ENCODE results near the gene NEK6. TPM values are rescaled to one million over a fixed set of nuclear protein-coding genes. Genes with fewer than 3 reads are reported as not detected.

NEK6 gene
- total and polyA plus RNA-seq, 2 of the 8 experiments (the other 6 are each of a cell fraction or from before 2014, with no cell fraction given) = 17.7 to 19.7 TPM

DNA sequence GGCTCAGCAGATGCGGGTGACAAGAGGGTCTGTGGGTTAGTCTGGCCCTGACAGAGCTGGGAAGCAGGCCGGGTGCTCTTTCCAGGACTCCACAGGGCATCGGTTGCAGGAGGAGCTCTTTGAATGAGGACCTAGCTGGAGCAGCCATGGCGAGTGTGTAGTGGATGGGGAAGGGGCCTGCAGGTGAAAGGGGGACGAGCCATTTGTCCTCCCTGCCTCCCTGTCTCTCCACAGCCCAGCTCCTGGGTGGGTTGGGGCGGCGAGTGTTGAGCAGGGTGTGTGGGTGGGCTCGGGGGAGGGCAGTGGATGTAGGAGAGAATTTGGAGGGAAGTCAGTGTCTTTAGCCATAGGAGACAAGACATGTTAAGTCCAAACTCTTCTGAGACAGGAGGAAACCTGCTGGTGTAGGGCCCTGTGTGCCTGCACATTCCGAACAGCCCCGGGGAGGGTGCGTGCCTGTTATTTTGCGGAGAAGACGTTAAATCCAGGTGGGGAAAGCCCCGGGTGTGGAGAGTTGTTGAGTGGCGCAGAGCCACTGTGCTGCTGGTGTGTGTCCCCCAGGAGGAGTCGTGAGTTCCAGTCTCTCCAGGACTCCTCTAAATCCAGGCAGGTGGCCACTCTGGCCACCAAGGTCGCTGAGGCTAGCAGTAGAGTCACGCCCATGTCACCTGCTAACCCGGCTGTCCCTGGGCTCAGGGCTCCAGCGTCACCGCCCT, 83.9 kb downstream of the NEK6 start:
- no peaks in the 10 kb centered on the region for H3K23me2 ChIP-seq (ENCODE audit: low read depth, low read length)
- no peak overlapping the region for H3K4ac ChIP-seq (replicated peaks; ENCODE audit: insufficient read length, low read depth, low read length)
- no peak for DNase-seq (ENCODE audit: low read depth in 1 of 2, low spot score in 2 of 2)
- no peak overlapping the region for H3K18ac ChIP-seq (ENCODE audit: extremely low read depth, low read length)
- H2BK12ac ChIP-seq (ENCODE audit: low read depth, low read length) = no peak overlapping the region
- ChIA-PET CTCF (ENCODE audit: partially characterized antibody) (interaction anchor here (0.7 to 1.8 kb wide), 7 partner anchors 21 to 383 kb away, joined by 3 to 5 read pairs (median 3); no protein-coding TSS in a partner anchor), POLR2A (ENCODE audit: partially characterized antibody) (interaction anchor here (1.2 to 3.2 kb wide), 2 partner anchors 9 to 14 kb away, joined by 5 to 15 read pairs; no protein-coding TSS in a partner anchor)
- no peak overlapping the region for H2BK120ac ChIP-seq (replicated peaks; ENCODE audit: low read depth, low read length)
- H3K27ac ChIP-seq (ENCODE audit: low read depth, low read length) = no peak overlapping the region
- no peaks in the 10 kb centered on the region for H3K27me3 ChIP-seq (replicated peaks in 1 of 4; ENCODE audit: control insufficient read depth in 3 of 4, extremely low read depth in 1 of 4, insufficient read depth in 3 of 4, low read length in 3 of 4)
- H3K79me1 ChIP-seq (ENCODE audit: low read depth, low read length) = no peaks in the 10 kb centered on the region
- no peak overlapping the region for H3K56ac ChIP-seq (replicated peaks; ENCODE audit: insufficient read length, low read depth, low read length)
- no peak overlapping the region for H3K4me3 ChIP-seq (ENCODE audit: extremely low read depth in 1 of 4, insufficient read depth in 2 of 4, low read depth in 3 of 4, low read length in 4 of 4)
- H2BK5ac ChIP-seq (ENCODE audit: low read depth, low read length) = no peak overlapping the region
- WGBS, 2 experiments (ENCODE audit: extremely low coverage in 1 of 2, insufficient coverage in 1 of 2, insufficient read length in 1 of 2, insufficient replicate concordance in 2 of 2, low coverage in 1 of 2, low lambda C conversion rate in 2 of 2, missing lambda C conversion rate in 1 of 2) = 84% methylated on average over 21 of the region's 21 CpGs; no CpG with 5 or more reads in 1 of the 2 experiments
- peaks cover 0 to 22% (median 12%) of the 10 kb centered on the region in 4 experiments; a peak in 5 of 7 replicates for H3K4me1 ChIP-seq (replicated peaks in 1 of 4; ENCODE audit: control insufficient read depth in 3 of 4, insufficient read depth in 4 of 4, low read length in 3 of 4)
- no peaks in the 10 kb centered on the region for H3K79me2 ChIP-seq (ENCODE audit: control insufficient read depth in 1 of 2, insufficient read depth in 2 of 2, low read length in 2 of 2)
- H4K8ac ChIP-seq (ENCODE audit: extremely low read depth, insufficient read depth, low read length) = no peak overlapping the region
- no peak overlapping the region for H2BK15ac ChIP-seq (ENCODE audit: low read length)
- no peak overlapping the region for H2BK20ac ChIP-seq (ENCODE audit: low read length)
- no peak for FAIRE-seq
- H3K4me2 ChIP-seq (ENCODE audit: insufficient read depth in 1 of 2, low read depth in 2 of 2, low read length in 2 of 2) = no peak overlapping the region
- no peak overlapping the region for H3K14ac ChIP-seq (ENCODE audit: insufficient read length)
- no peak overlapping the region for H3K9ac ChIP-seq (replicated peaks in 1 of 4; ENCODE audit: extremely low read depth in 1 of 4, low read depth in 3 of 4, low read length in 3 of 4)
- no peak overlapping the region for H2AK5ac ChIP-seq (ENCODE audit: low read depth, low read length)
- no peak overlapping the region for H4K5ac ChIP-seq (ENCODE audit: insufficient read length, low read depth, low read length)
- no peaks in the 10 kb centered on the region for H3K36me3 ChIP-seq (ENCODE audit: control insufficient read depth in 2 of 4, insufficient read depth in 4 of 4, low read length in 3 of 4)
- no peak overlapping the region for H3K23ac ChIP-seq (ENCODE audit: insufficient read length)
- H2AFZ ChIP-seq (ENCODE audit: low read length) = no peak overlapping the region
- H3K9me3 ChIP-seq (ENCODE audit: insufficient read depth in 2 of 2, low read depth in 1 of 2, low read length in 1 of 2) = no peaks in the 10 kb centered on the region; a peak in 2 of 4 replicates
- H4K91ac ChIP-seq (replicated peaks; ENCODE audit: insufficient read length, low read length) = no peak overlapping the region
- peaks cover 3 to 20% of the 10 kb centered on the region in 2 experiments for H4K20me1 ChIP-seq (replicated peaks in 1 of 2; ENCODE audit: control insufficient read depth in 1 of 2, insufficient read depth in 2 of 2, low read length in 2 of 2)
- no peak for TF ChIP-seq RNF2 (IDR thresholded peaks at IDR 0.05; ENCODE audit: borderline replicate concordance, low read depth, low read length, missing control alignments, poor library complexity, severe bottlenecking)
- no peak for TF ChIP-seq EP300 (IDR thresholded peaks at IDR 0.05; ENCODE audit: borderline replicate concordance in 1 of 2, low read depth in 2 of 2, low read length in 2 of 2)
- no peak for TF ChIP-seq RFX5 (IDR thresholded peaks at IDR 0.05; ENCODE audit: borderline replicate concordance, low read depth, low read length)
- TF ChIP-seq BCL11A (IDR thresholded peaks at IDR 0.05; ENCODE audit: low read depth in 2 of 2, low read length in 2 of 2) = no peak
- no peak for TF ChIP-seq POLR2AphosphoS5 (IDR thresholded peaks at IDR 0.05; ENCODE audit: low read depth, low read length)
- no peak for TF ChIP-seq SIX5 (IDR thresholded peaks at IDR 0.05; ENCODE audit: low read depth, low read length)
- no peak for TF ChIP-seq EGR1 (IDR thresholded peaks at IDR 0.05; ENCODE audit: borderline replicate concordance, low read depth, low read length)
- TF ChIP-seq HDAC6 (IDR thresholded peaks at IDR 0.05; ENCODE audit: low read depth, low read length) = no peak
- TF ChIP-seq KDM1A (IDR thresholded peaks at IDR 0.05; ENCODE audit: borderline replicate concordance, low read length) = no peak
- no peak for TF ChIP-seq SP2 (IDR thresholded peaks at IDR 0.05; ENCODE audit: low read length)
- no peak for TF ChIP-seq CBX5 (IDR thresholded peaks at IDR 0.05; ENCODE audit: low read depth, low read length)

All from H1 (cell line).